IgD-negative memory B cell (primary cell): ENCODE results near the gene MMP28. TPM values are rescaled to one million over a fixed set of nuclear protein-coding genes. Genes with fewer than 3 reads are reported as not detected.
A peak's percentile ranks its signal among the peaks of the same experiment; 100 is the strongest.

Source experiments
- H3K27ac Mint-ChIP-seq, 3 donors: one replicate each; pipeline ENCODE4 v1.8.0; 2020 to 2022; ENCODE audit warnings: mild to moderate bottlenecking in 3 of 3, mixed read lengths in 3 of 3, moderate library complexity in 1 of 3
- H3K27me3 Mint-ChIP-seq: one replicate; pipeline ENCODE4 v1.8.0; 2021; ENCODE audit warnings: mixed read lengths
- H3K36me3 Mint-ChIP-seq: one replicate; pipeline ENCODE4 v1.8.0; 2020; ENCODE audit warnings: mild to moderate bottlenecking, mixed read lengths
- H3K4me1 Mint-ChIP-seq, 3 donors: one replicate each; pipeline ENCODE4 v1.8.0; 2020 to 2022; ENCODE audit warnings: mixed read lengths in 3 of 3, mild to moderate bottlenecking in 1 of 3
- H3K4me3 Mint-ChIP-seq, 4 donors: one replicate each; pipeline ENCODE4 v1.8.0; 2020 to 2022; ENCODE audit warnings: mild to moderate bottlenecking in 4 of 4, mixed read lengths in 4 of 4, moderate library complexity in 3 of 4
- H3K9me3 Mint-ChIP-seq, 3 donors: one replicate each; pipeline ENCODE4 v1.8.0; 2020 to 2021; ENCODE audit warnings: mixed read lengths in 3 of 3, mild to moderate bottlenecking in 1 of 3
- polyA plus RNA-seq: library from polyadenylated mRNA; unstranded; fragments of 300-500 nt; fragmentation: Illumina TruSeq; gene quantifications from one replicate; pipeline ENCODE4 v1.2.3, GENCODE V29; 2021

The MMP28 gene
- polyA plus RNA-seq, 1 donor from 2014 or later = 0.49 TPM

- no peaks in the 10 kb centered on the region for H3K36me3 Mint-ChIP-seq
- peak overlapping the region in 1 of 4 donors; percentile 47 for H3K4me3 Mint-ChIP-seq
- peaks cover 2 to 4% (median 2%) of the 10 kb centered on the region in 3 donors for H3K4me1 Mint-ChIP-seq
- H3K9me3 Mint-ChIP-seq = no peaks in the 10 kb centered on the region
- H3K27me3 Mint-ChIP-seq = peaks cover 31% of the 10 kb centered on the region
- no peak overlapping the region for H3K27ac Mint-ChIP-seq
Measured at GRCh38 chr17:35748341-35748841, 47.0 kb downstream of the MMP28 start.

- H3K4me1 Mint-ChIP-seq = peaks cover 2 to 4% (median 2%) of the 10 kb centered on the region in 3 donors
- H3K27me3 Mint-ChIP-seq = peaks cover 34% of the 10 kb centered on the region
- no peak overlapping the region for H3K27ac Mint-ChIP-seq
- no peak overlapping the region for H3K4me3 Mint-ChIP-seq
- H3K9me3 Mint-ChIP-seq = no peaks in the 10 kb centered on the region
- no peaks in the 10 kb centered on the region for H3K36me3 Mint-ChIP-seq
Measured at GRCh38 chr17:35747540-35748017, 47.9 kb downstream of the MMP28 start.

- Mint-ChIP-seq H3K36me3 (peaks cover 1% of the 10 kb centered on the region), H3K4me3 (no peak overlapping the region), H3K27me3 (peaks cover 36% of the 10 kb centered on the region), H3K27ac (no peak overlapping the region), H3K9me3 (no peaks in the 10 kb centered on the region), H3K4me1 (peaks cover 4% of the 10 kb centered on the region in 3 donors)
Measured at GRCh38 chr17:35745749-35746320, 49.6 kb downstream of the MMP28 start.

GRCh38 chr17:35745246-35745645 lies 50.2 kb downstream of the MMP28 start:
- no peak overlapping the region for H3K4me3 Mint-ChIP-seq
- H3K27me3 Mint-ChIP-seq = peaks cover 32% of the 10 kb centered on the region
- no peaks in the 10 kb centered on the region for H3K9me3 Mint-ChIP-seq
- peaks cover 1% of the 10 kb centered on the region for H3K36me3 Mint-ChIP-seq
- H3K27ac Mint-ChIP-seq = no peak overlapping the region
- peaks cover 4% of the 10 kb centered on the region in 3 donors for H3K4me1 Mint-ChIP-seq

- peaks cover 4% of the 10 kb centered on the region in 3 donors for H3K4me1 Mint-ChIP-seq
- no peak overlapping the region for H3K27ac Mint-ChIP-seq
- no peaks in the 10 kb centered on the region for H3K9me3 Mint-ChIP-seq
- no peak overlapping the region for H3K4me3 Mint-ChIP-seq
- H3K27me3 Mint-ChIP-seq = peaks cover 29% of the 10 kb centered on the region
- peaks cover 1% of the 10 kb centered on the region for H3K36me3 Mint-ChIP-seq
Measured at GRCh38 chr17:35744830-35745229, 50.6 kb downstream of the MMP28 start.

GRCh38 chr17:35743626-35744328 lies 51.7 kb downstream of the MMP28 start:
- H3K4me3 Mint-ChIP-seq = no peak overlapping the region
- H3K9me3 Mint-ChIP-seq = no peaks in the 10 kb centered on the region
- no peak overlapping the region for H3K27ac Mint-ChIP-seq
- H3K4me1 Mint-ChIP-seq = peaks cover 2 to 4% (median 4%) of the 10 kb centered on the region in 3 donors
- H3K27me3 Mint-ChIP-seq = peaks cover 26% of the 10 kb centered on the region
- H3K36me3 Mint-ChIP-seq = peaks cover 1% of the 10 kb centered on the region

- no peak overlapping the region for H3K27ac Mint-ChIP-seq
- peaks cover 1% of the 10 kb centered on the region for H3K36me3 Mint-ChIP-seq
- H3K27me3 Mint-ChIP-seq = peaks cover 23% of the 10 kb centered on the region
- no peak overlapping the region for H3K4me3 Mint-ChIP-seq
- no peaks in the 10 kb centered on the region for H3K9me3 Mint-ChIP-seq
- H3K4me1 Mint-ChIP-seq = peaks cover 2 to 4% (median 4%) of the 10 kb centered on the region in 3 donors
Measured at GRCh38 chr17:35742896-35743477, 52.5 kb downstream of the MMP28 start.

GRCh38 chr17:35742496-35742895 lies 52.9 kb downstream of the MMP28 start:
- peak overlapping the region in 1 of 4 donors; percentile 17 for H3K4me3 Mint-ChIP-seq
- H3K4me1 Mint-ChIP-seq = peaks cover 2 to 4% (median 4%) of the 10 kb centered on the region in 3 donors
- H3K9me3 Mint-ChIP-seq = no peaks in the 10 kb centered on the region
- peaks cover 22% of the 10 kb centered on the region for H3K27me3 Mint-ChIP-seq
- H3K36me3 Mint-ChIP-seq = peaks cover 1% of the 10 kb centered on the region
- no peak overlapping the region for H3K27ac Mint-ChIP-seq

GRCh38 chr17:35740997-35741931 lies 54.2 kb downstream of the MMP28 start:
- H3K27ac Mint-ChIP-seq = no peak overlapping the region
- H3K9me3 Mint-ChIP-seq = no peaks in the 10 kb centered on the region
- H3K4me3 Mint-ChIP-seq = peak overlapping the region in 2 of 4 donors; percentile 66 to 72
- H3K27me3 Mint-ChIP-seq = peaks cover 21% of the 10 kb centered on the region
- peaks cover 1% of the 10 kb centered on the region for H3K36me3 Mint-ChIP-seq
- H3K4me1 Mint-ChIP-seq = peaks cover 2 to 4% (median 2%) of the 10 kb centered on the region in 3 donors

GRCh38 chr17:35740216-35740615 lies 55.2 kb downstream of the MMP28 start:
- Mint-ChIP-seq H3K9me3 (no peaks in the 10 kb centered on the region), H3K4me3 (no peak overlapping the region), H3K4me1 (peaks cover 2 to 4% (median 2%) of the 10 kb centered on the region in 3 donors), H3K27me3 (peaks cover 21% of the 10 kb centered on the region), H3K36me3 (peaks cover 1% of the 10 kb centered on the region), H3K27ac (no peak overlapping the region)

- H3K4me3 Mint-ChIP-seq = no peak overlapping the region
- no peaks in the 10 kb centered on the region for H3K9me3 Mint-ChIP-seq
- peaks cover 17% of the 10 kb centered on the region for H3K27me3 Mint-ChIP-seq
- H3K4me1 Mint-ChIP-seq = peaks cover 1 to 2% (median 2%) of the 10 kb centered on the region in 3 donors
- H3K36me3 Mint-ChIP-seq = peaks cover 1% of the 10 kb centered on the region
- no peak overlapping the region for H3K27ac Mint-ChIP-seq
Measured at GRCh38 chr17:35738519-35739133, 56.8 kb downstream of the MMP28 start.

- Mint-ChIP-seq H3K4me1 (peaks cover 0 to under 1% (median 0%) of the 10 kb centered on the region in 3 donors), H3K9me3 (no peaks in the 10 kb centered on the region), H3K36me3 (no peaks in the 10 kb centered on the region), H3K27me3 (peaks cover 11% of the 10 kb centered on the region), H3K27ac (no peak overlapping the region), H3K4me3 (no peak overlapping the region)
Measured at GRCh38 chr17:35736236-35736635, 59.2 kb downstream of the MMP28 start.

GRCh38 chr17:35735036-35735805 lies 60.2 kb downstream of the MMP28 start:
- Mint-ChIP-seq H3K36me3 (peaks cover 7% of the 10 kb centered on the region), H3K9me3 (no peaks in the 10 kb centered on the region), H3K27ac (no peak overlapping the region), H3K4me1 (peaks cover 0 to 10% (median 10%) of the 10 kb centered on the region in 3 donors), H3K27me3 (peaks cover 16% of the 10 kb centered on the region), H3K4me3 (no peak overlapping the region)
